B cell (primary cell): Measurements from ENCODE around the gene TBC1D14.

Source experiments
- EZH2 ChIP-seq: IDR thresholded peaks from 2 replicates; pipeline ENCODE4 v1.6.1; 2012; ENCODE audit warnings: borderline replicate concordance, low read depth, mild to moderate bottlenecking, moderate library complexity, low read length; ENCODE audit not compliant: insufficient read depth, poor library complexity, severe bottlenecking
- TF ChIP-seq, protein P1 (sequence below): fragments of 200-600 bp; IDR thresholded peaks from one replicate; pipeline ENCODE4 v1.8.0; 2022; ENCODE audit warnings: antibody characterized with exemption, mild to moderate bottlenecking

GRCh38 chr4:7000421-7001176 is 91.0 kb downstream of the TBC1D14 start:
- TF ChIP-seq, protein P1, sequence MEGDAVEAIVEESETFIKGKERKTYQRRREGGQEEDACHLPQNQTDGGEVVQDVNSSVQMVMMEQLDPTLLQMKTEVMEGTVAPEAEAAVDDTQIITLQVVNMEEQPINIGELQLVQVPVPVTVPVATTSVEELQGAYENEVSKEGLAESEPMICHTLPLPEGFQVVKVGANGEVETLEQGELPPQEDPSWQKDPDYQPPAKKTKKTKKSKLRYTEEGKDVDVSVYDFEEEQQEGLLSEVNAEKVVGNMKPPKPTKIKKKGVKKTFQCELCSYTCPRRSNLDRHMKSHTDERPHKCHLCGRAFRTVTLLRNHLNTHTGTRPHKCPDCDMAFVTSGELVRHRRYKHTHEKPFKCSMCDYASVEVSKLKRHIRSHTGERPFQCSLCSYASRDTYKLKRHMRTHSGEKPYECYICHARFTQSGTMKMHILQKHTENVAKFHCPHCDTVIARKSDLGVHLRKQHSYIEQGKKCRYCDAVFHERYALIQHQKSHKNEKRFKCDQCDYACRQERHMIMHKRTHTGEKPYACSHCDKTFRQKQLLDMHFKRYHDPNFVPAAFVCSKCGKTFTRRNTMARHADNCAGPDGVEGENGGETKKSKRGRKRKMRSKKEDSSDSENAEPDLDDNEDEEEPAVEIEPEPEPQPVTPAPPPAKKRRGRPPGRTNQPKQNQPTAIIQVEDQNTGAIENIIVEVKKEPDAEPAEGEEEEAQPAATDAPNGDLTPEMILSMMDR, result no peak
- TF ChIP-seq EZH2, result no peak
